Measurements from ENCODE around the gene ICAM3.
"Not testable (repeated sequence)": the region's sequence is repeated elsewhere in the genome, so short reads cannot be mapped to it uniquely, and the experiment has no call there.

ICAM3 gene

DNA sequence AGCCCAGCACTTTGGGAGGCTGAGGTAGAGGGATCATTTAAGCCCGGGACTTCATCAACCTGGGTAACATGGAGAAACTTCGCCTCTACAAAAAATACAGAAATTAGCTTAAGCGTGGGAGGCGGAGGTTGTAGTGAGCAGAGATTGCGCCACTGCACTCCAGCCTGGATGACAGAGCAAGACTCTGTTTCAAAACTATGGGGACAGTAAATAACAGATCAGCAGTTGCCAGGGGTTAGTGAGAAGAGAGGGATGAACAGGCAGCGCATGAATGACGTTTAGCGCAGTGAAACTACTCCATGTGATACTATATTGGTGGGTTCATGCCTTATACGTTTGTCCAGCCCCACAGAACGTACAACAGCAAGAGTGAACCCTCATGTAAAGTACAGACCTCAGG, 7.1 kb upstream of the ICAM3 start:
- DNase-seq, result no peak

- DNase-seq, result no peak
Measured at GRCh38 chr19:10344780-10345179, 5.4 kb upstream of the ICAM3 start.

GRCh38 chr19:10343495-10343894, 4.1 kb upstream of the ICAM3 start:
- no peak for DNase-seq

- DNase-seq, result no peak
Measured at GRCh38 chr19:10339977-10340376, 553 bp upstream of the ICAM3 start.

- DNase-seq, result no peak
Measured at GRCh38 chr19:10338940-10339339, 484 bp downstream of the ICAM3 start.

GRCh38 chr19:10336725-10337124, 2.7 kb downstream of the ICAM3 start:
- not testable (repeated sequence) for DNase-seq

GRCh38 chr19:10335352-10335985, 4.0 kb downstream of the ICAM3 start:
- no peak for DNase-seq

DNA sequence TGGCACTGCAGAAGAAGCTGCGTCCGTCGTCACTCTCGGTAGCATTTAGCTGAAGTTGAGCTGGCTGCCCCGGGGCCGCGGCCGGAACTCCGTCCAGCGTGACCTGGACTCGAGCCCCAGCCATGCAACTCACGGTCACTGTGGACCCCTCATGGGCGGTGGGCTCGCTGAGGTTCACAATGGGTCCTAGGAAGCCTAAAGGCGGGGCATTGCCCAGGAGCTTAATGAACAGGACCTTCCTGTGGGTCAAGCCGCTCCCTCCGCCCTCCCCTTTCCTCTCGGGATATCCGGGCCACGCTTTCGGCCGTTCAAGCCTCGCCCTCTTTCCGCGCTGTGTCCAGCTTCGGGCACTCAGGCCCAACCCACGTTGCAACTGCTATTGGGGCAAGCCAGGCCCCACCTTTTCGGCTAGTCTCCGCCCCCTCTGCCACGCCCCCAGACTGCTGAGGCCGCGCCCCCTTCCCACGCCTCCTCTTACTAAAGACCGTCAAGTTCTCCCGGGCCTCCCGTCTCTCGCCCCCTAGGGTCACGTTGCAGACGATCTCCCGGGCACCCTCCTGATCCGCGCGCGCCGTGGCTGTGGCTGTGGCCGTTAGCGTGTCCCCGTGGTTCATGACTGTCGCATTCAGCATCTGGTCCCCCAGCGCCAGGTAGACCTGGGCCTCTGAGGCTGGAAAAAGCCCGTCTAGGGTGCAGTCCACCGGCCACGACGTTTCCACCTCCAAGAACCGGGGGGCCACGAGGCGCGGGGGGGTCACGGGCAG, 4.7 kb downstream of the ICAM3 start:
- peak; percentile 86 for DNase-seq

GRCh38 chr19:10333758-10334587, 5.5 kb downstream of the ICAM3 start:
- DNase-seq, result no peak

DNA sequence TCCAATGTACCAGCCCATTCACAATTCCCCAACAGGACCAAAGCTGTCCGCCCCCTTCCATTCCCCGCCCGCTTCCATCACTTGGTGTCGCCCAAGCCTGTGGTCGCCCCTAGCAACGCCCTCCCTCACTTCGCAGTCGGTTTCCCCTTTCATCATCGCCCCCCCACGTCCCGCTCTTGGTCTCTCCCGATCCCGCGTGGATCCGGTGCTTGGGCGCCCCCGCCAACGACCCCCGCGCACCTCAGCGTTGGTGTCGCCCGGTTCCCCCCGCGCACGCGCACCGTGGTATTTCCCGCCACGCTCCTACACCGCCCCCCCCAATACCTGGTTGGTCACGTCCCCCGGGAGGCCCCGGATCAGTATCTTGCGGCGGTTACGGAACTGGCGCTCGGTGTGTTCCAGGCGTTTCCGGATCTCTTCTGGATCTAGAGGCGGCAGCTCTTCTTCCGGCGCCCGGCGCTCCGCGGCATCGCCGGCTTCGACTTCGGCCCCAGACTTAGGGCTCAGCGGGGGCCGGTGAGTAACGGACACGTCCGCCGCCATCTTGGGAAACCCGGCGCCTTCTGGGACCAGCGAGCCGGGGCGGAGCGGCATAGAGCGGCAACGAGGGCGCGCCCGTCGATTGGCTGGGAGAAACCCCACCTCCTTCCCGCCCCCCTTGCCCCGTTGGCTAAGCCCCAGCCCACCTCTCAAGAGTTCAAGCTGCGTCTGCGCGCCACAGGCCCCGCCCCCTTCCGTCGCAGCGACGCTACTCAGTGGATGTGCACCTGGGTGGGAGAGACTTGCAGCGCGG, 6.3 kb downstream of the ICAM3 start, which contains the start of gene RAVER1:
Gene RAVER1 (minus strand): TSS at position 565 of the 793 bp plus-strand sequence. CDS start 22 bp downstream, at position 543.
- DNase-seq, result peak; percentile 93

DNA sequence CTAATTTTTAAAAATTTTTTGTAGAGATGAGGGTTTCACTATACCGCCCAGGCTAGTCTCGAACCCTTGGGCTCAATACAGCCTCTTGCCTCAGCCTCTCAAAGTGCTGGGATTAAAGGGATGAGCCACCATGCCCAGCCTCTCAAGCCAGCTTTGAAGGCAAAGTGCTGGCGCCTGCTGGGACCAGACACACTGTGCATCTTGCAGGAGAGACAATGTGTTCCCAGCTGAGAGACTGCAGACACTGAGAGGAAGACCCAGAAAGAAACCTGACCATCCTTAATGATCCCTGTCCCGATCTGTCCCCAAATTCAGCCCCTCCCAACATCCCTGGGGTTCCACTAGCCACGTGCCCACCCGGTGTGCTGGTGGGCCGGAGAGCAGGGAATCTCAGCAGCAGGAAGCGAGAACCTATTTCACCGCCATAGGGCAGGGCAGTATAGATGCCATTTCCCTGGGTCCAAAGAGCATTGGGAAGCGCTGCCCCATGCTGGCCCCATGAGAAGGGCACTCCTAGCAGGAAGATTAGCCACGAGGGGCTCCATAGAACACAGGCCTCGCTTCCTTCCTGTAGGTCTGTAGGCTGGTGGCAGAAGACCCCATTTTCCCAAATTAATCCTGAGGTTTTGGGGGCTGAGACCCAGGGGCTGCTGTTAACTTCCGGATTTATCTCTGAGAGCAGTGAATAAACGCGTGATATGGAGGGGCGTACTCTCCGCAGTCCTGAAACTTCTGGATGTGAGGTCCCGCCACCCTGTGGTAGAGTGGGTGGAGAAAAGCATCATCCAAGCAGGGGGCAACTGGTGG, 7.1 kb downstream of the ICAM3 start:
- no peak for DNase-seq

GRCh38 chr19:10329555-10329954, 9.9 kb downstream of the ICAM3 start:
- DNase-seq, result no peak

GRCh38 chr19:10328558-10329429, 10.6 kb downstream of the ICAM3 start:
- no peak for DNase-seq

GRCh38 chr19:10327793-10328192, 11.6 kb downstream of the ICAM3 start:
- no peak for DNase-seq

DNA sequence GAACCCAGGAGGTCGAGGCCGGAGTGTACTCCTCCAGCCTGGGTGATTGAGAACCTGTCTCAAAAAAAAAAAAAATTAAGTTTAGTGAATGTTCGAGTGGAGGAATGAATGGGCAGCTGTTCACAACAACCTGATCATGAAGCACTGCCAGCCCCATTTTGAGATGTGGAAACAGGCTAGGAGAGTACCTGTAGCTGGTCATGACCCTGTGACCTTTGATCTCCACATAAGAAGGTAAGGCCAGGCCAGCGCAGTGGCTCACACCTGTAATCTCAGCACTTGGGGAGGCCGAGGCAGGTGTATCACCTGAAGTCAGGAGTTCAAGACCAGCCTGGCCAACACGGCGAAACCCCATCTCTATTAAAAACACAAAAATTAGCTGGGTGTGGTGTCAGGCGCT, 13.7 kb downstream of the ICAM3 start:
- no peak for DNase-seq

- no peak for DNase-seq
Measured at GRCh38 chr19:10321874-10322835, 17.3 kb downstream of the ICAM3 start.

GRCh38 chr19:10321417-10321797, 18.0 kb downstream of the ICAM3 start:
- no peak for DNase-seq

DNA sequence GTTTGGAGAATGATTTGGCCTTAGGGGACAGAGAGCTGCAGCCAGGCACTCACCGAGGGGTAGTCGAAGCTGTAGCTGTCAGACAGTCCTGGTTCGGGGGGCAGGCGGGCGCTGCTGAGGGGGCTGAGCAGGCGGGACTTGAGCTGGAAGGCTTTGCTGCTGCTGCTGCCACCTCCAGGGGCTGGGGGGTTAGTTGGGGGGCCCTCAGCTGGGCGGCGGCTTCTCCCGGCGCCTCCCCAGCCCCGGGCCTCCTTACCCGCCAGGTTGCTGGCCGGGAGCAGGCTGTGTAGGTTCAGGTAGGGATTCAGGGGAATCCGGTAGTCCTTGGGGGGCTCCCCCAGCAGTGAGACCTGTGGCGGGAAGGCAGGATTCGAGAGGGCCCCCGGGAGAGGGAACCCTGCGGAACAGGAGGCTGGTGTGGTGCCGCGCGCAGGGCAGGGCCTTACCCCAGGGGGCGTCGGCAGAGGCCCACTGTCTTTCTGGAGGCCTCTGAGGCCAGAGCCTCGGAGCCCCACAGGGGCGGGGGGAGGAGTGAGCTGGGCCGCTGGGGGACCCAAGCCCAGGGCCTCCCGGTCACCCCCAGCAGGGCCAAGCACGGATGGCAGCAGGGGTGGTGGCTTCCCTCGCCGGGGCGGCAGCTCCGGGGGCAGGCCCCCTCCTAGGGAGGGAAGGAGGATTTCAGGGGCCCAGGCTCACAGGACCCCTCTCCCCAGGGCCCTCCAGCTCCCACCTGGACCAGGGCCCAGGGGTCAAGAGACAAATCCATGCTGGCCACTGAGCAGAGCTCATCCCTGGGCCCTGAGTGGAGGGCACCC, 18.6 kb downstream of the ICAM3 start:
- DNase-seq, result no peak

Data from GOT3 (cell line).